AG04450 (cell line): Measurements from ENCODE around the gene AQR. TPM values are rescaled to one million over a fixed set of nuclear protein-coding genes. Genes with fewer than 3 reads are reported as not detected.

ENCODE experiments used
- CTCF ChIA-PET: fragments of 300-600, 350-600 bp; formaldehyde crosslinking; extraction: SDS; loops from one replicate; lab custom pipeline; 2022; ENCODE audit warnings: antibody characterized with exemption, inconsistent platforms; lab: Charles Lee
- POLR2A ChIA-PET: fragments of 350-600 bp; formaldehyde crosslinking; extraction: SDS; loops from one replicate; lab custom pipeline; 2021; ENCODE audit warnings: antibody characterized with exemption, inconsistent platforms; lab: Yijun Ruan, JAX
- DNase-seq: peaks from one replicate; pipeline ENCODE4 v3.0.0-alpha.2; 2011; ENCODE audit warnings: low read depth, low spot score
- H3K27ac ChIP-seq: one replicate; pipeline ENCODE4 v1.5.1; 2012; ENCODE audit warnings: low read depth, low read length, control low read depth
- H3K27me3 ChIP-seq: one replicate; pipeline ENCODE4 v1.6.0; 2012; ENCODE audit warnings: low read length; ENCODE audit not compliant: control insufficient read depth, insufficient read depth
- H3K4me3 ChIP-seq: 2 replicates; pipeline ENCODE4 v1.5.1; 2011; ENCODE audit warnings: mild to moderate bottlenecking, low read depth, low read length, control low read depth
- H3K9me3 ChIP-seq: 2 replicates; pipeline ENCODE4 v1.5.1; 2012; ENCODE audit warnings: low read length; ENCODE audit not compliant: control insufficient read depth, insufficient read depth
- CTCF ChIP-seq: IDR thresholded peaks from 2 replicates; pipeline ENCODE4 v1.5.1; 2011; ENCODE audit warnings: low read depth, low read length, control low read depth, inconsistent platforms
- polyA plus RNA-seq: library from polyadenylated mRNA; depleted of rRNA; stranded (reverse); fragments of >200 nt; gene quantifications from 2 replicates; pipeline ENCODE4 v1.2.3, GENCODE V29; 2011; rRNA removed

The AQR gene
- polyA plus RNA-seq, 1 experiment: 32.9 TPM

- POLR2A ChIA-PET: no interaction called here
- DNase-seq: no peak
- Histone ChIP-seq H3K27me3 (no peaks in the 10 kb centered on the region), H3K9me3 (no peaks in the 10 kb centered on the region), H3K27ac (no peak overlapping the region), H3K4me3 (no peak overlapping the region)
- CTCF ChIA-PET: no interaction called here
- TF ChIP-seq CTCF: no peak
Measured at GRCh38 chr15:34804113-34804512, 165.4 kb downstream of the AQR start.

- no peak overlapping the region for H3K27ac ChIP-seq
- H3K4me3 ChIP-seq: no peak overlapping the region
- no peaks in the 10 kb centered on the region for H3K27me3 ChIP-seq
- ChIA-PET CTCF (no interaction called here), POLR2A (no interaction called here)
- no peak for DNase-seq
- H3K9me3 ChIP-seq: no peaks in the 10 kb centered on the region
- no peak for TF ChIP-seq CTCF
Measured at GRCh38 chr15:34802803-34803750, 166.5 kb downstream of the AQR start.

GRCh38 chr15:34802371-34802770 is 167.2 kb downstream of the AQR start:
- DNase-seq: no peak
- Histone ChIP-seq H3K27ac (no peak overlapping the region), H3K9me3 (no peaks in the 10 kb centered on the region), H3K27me3 (no peaks in the 10 kb centered on the region), H3K4me3 (no peak overlapping the region)
- TF ChIP-seq CTCF: no peak
- ChIA-PET POLR2A (no interaction called here), CTCF (no interaction called here)

Other genes with a start within 250 kb of the AQR start
- not detected in 2 replicates for gene GJD2, start 214.7 kb downstream of the AQR start, polyA plus RNA-seq
- 0.46 and 0.48 TPM in 2 replicates for gene ACTC1, start 174.2 kb downstream of the AQR start, polyA plus RNA-seq
- gene ZNF770, start 18.5 kb upstream of the AQR start, polyA plus RNA-seq: 20.2 and 26.9 TPM in 2 replicates
- gene NANOGP8, start 115.6 kb upstream of the AQR start, polyA plus RNA-seq: 0.11 and 0.15 TPM in 2 replicates